Femur (tissue), 1 donor: ENCODE measurements around the gene TRIM65.
"Not testable (repeated sequence)": the region's sequence is repeated elsewhere in the genome, so short reads cannot be mapped to it uniquely, and the experiment has no call there.

Experiments used
- DNase-seq: peaks from one replicate; pipeline ENCODE4 v3.0.0-alpha.2; 2017

TRIM65 gene

DNA sequence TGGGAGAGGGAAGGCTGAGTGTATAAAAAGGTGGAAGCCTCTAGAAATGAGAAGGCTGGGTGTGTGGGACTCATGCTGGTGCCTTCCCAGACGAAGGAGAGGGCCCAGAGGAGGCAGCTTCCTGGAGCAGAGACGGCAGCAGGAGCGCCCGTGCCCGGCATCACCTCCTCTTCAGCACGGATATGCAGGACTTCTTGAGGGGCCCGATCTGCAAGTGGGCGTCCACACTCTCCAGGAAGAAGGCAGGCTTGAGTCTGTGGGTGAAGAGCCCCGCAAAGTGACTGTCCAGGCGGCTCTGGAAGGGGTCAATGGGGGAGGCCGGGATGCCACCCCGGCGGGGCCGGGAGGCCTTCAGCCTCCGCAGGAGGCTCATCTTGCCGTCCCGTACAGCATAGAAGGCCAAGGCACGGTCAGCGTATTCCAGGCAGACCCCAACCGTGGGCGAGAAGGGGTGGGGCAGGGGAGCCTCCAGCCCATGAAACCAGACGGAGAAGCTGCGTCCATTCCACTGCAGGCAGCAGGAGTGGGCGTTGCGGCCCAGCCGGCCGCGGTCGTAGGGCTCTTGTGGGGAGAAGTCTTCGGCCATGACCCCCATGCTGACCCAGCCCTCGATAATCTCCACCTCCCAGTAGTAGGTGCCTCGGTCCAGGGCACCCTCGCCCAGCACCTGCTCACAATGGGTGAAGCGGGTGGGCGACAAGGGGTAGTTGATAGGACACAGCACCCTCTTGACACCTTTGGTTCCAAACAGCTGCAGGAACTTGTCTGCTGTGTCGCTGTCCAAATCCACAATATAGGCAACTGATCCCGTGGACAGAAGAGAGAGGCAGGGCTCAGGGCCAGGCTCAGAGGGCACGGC, 22.2 kb downstream of the TRIM65 start:
- DNase-seq = no peak

DNA sequence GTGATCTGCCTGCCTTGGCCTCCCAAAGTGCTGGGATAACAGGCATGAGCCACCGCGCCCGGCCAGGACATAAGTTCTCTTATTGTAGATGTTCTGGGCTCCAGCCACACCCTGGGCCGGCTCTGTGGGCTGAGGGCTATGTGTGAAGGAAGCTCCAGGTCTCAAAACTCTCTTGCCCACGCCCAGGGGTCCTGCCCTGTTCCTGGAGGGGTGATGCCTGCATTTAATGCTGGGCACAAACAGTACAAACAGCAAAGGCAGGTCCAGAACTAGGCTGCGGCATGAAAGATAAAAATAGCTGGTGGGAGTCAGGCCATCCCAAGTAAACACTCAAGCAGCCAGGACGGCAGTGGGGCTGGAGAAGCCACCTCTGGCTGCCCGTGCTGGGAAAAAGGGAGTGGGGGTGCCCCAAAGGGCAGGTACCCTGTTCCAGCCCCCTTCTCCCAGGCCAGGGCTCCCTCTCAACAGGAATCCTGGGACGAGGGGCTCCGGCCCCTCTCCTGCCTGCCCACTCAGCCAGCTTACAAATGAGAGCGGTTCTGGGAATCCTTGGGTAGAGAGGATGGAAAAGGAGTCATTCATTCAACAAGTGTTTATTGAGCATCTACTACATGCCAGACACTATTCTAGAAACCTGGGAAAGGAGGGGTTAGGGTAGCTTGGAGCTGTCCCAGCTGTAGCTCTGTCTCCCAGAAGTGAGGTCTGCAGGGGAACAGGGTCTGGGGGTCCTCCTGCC, 23.0 kb downstream of the TRIM65 start:
- no peak for DNase-seq

DNA sequence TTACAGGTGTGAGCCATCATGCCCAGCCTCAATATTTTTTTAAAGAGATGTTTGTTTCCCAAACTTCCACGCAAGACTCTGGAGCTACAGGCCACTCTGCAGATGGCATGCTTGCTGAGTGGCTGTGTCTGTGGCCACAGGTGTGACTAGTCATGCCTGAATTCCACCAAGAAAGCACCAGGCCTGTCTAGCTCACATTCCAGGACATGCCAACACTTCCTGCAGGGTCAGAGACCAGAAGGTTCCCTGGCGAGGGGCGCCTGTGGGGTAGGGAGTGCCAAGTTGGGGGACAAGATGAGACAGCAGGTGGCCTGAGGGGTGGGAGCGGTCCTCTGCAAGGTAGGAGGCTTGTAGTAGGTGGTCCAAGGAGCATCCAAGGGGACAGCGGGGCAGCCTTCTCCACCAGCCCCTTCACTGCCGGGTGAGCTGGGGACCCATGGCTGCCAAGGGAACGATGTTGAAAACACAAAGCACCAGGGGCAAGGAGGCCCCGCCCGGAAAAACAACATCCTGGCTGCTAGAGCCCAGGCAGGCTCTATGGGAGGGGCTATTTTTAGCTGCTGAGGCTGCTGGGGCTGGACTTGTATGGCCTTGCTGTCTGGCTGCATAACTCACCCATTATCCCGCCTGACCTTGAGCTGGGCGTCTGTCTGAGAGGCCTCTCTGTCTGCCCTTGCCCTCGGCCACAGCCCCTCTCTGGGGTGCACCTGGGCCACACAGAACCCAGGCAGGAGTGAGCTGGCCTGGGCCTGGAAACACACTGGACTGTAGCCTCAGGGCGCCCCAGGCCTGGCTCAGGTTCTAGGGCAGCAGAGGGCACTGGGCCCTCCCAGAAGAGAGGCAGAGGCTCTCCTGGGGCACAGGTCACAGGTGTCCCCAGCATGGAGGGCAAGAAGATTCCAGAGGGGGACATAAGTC, 24.1 kb downstream of the TRIM65 start:
- DNase-seq = peak; percentile 87

DNA sequence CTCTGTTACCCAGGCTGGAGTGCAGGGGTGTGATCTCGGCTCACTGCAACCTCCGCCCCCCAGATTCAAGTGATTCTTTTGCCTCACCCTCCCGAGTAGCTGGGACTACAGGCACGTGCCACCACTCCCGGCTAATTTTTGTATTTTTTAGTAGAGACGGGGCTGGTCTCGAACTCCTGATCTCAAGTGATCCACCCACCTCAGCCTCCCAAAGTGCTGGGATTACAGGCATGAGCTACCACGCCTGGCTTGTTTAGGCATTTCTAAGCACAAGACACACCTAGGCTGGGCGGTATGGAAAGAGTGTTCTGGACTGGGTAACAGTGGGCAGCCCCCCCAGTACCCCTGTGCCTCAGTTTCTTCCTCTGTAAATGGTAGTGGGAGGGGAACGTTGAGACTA, 26.5 kb downstream of the TRIM65 start:
- not testable (repeated sequence) for DNase-seq

DNA sequence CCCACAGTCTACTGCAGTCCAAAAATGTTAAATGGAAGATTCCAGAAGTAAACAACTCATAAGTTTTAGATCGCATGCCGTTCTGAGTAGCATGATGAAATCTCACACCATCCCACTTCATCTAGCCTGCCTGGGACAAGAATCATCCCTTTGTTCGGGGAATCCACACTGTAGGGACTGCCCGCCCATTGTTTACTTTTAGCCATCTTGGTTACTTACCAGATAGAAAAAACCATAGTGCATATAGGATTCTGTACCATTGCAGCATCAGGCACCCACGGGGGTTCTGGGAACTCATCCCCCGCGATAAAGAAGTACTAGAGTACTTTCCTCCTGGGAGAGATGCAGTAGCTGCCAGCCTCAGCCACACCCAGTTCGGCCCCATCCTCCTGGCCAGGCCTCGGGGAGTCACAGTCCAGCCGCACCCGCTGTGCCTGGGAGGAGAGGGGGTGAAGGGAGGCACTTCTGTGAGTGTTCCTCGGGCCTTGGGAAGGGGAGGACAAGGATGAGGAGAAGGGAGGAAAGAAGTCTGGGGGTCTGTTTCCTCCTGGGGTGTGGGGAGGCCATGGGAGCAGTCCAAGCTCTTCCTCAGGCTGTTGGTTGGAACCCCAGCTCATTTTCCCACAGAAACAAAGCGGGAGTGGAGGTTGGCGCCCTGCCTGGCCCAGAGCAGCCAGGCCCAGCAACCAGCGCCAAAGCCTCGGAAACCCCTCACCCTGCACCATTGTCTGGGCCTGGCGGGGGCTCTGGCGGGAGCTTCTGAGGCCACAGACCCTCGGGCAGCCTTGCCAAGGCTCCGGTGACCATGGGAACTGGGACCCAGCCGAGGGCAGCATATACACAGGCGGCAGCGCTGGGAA, 27.2 kb downstream of the TRIM65 start:
- DNase-seq = peak; percentile 81

DNA sequence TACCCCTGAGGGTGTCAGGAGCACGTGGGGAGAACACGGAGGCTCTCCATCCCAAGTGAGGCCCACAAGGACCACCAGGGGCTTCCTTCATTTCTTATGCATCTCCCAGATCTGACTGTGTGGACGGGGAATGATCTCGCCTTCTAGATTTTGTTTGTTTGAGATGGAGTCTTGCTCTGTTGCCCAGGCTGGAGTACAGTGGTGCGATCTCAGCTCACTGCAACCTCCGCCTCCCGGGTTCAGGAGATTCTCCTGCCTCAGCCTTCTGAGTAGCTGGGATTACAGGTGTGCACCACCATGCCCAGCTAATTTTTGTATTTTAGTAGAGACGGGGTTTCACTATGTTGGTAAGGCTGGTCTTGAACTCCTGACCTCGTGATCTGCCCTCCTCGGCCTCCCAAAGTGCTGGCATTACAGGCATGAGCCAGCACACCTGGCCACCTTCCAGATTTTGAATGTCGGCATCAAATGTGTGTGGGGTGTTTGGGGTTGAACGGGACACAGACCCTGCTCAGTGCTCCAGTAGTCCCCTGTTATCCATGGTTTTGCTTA, 27.9 kb downstream of the TRIM65 start:
- not testable (repeated sequence) for DNase-seq

DNA sequence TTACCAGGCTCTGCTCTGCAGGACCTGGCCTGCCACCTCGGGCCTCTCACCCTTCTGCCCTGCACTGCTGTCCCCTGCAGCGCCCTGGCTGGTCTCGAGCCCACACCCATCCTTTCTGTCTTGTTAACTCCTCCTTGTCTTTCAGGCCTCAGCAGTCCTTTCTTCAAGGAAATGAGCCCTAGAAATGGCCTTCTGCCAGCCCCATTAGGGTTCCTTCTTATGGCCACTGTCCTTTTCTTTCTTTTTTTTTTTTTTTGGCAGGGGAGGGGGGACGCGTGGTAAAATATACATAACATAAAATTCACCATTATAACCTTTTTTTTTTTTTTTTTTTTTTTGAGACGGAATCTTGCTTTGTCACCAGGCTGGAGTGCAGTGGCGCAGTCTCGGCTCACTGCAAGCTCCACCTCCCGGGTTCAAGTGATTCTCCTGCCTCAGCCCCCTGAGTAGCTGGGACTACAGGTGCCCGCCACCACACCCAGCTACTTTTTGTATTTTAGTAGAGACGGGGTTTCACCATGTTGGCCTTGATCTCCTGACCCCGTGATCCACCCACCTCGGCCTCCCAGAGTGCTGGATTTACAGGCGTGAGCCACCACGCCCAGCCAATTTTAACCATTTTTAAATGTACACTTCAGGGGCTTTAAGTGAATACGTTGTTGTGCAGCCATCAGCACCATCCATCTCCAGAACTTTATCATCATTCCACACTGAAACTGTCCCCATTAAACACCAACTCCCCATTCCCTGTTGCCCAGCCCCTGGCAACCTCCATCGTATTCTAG, 31.2 kb downstream of the TRIM65 start:
- DNase-seq = not testable (repeated sequence)

DNA sequence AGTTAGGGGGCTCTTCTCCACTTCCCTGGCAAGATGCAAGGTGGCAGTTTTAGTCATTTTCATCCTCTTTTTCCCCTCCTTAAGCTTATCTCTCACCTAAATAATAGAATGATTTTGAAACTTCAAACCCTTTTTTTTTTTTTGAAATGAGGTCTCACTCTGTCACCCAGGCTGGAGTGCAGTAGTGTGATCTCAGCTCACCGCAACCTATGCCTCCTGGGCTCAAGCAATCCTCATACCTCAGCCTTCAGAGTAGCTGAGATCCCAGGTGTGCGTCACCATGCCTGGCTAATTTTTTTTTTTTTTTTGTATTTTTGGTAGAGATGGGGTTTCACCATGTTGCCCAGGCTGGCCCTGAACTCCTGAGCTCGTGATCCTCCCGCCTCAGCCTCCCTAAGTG, 31.9 kb downstream of the TRIM65 start:
- not testable (repeated sequence) for DNase-seq

DNA sequence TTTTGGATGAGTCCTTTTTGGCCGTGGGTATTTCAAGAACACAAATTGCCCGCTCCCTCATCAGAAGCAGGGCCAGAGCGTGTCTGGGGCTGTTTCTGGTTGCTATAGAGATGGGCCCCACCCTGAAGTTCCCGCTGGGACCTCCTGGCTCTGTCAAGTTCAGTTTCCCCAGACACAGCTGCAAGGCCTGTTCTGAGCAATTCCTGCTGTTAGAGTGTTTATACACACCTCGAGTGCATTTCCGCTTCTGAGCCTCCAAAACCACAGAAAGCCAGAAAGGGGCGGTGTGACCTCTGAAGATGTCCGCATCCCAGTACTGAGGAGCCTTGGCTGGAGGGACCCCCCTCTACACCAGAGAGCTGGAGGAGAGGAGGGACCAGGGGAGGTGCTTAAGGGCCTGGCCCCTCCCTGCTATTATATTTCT, 32.3 kb downstream of the TRIM65 start:
- DNase-seq = peak; percentile 89

DNA sequence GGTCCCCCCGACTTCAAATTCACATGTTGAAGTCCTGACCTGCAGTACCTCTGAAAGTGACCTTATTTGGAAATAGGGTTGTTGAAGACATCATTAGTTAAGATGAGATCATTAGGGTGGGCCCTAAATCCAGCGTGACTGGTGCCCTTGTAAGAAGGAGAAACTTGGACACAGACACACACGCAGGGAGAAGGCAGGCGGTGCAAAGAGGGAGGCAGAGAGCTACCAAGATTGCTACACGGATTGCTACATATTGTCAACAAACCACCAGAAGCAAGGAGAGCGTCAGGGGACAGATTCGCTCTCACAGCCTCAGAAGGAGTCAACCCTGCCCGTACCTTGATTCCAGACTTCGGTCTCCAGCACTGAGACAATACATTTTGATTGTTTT, 34.8 kb downstream of the TRIM65 start:
- DNase-seq = no peak

DNA sequence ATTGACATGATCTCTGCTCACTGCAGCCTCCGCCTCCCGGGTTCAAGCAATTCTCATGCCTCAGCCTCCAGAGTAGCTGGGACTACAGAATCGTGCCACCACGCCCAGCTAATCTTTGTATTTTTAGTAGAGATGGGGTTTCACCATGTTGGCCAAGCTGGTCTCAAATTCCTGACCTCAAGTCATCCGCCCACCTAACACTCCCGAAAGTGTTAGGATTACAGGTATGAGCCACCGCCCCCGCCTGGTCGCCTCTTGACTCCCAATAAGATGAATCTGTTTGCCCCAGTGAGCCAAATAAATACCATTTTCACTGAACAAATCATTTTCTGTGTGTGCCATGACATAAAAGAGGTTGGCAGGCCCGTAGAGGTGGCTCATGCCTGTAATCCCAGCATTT, 37.4 kb downstream of the TRIM65 start:
- not testable (repeated sequence) for DNase-seq

DNA sequence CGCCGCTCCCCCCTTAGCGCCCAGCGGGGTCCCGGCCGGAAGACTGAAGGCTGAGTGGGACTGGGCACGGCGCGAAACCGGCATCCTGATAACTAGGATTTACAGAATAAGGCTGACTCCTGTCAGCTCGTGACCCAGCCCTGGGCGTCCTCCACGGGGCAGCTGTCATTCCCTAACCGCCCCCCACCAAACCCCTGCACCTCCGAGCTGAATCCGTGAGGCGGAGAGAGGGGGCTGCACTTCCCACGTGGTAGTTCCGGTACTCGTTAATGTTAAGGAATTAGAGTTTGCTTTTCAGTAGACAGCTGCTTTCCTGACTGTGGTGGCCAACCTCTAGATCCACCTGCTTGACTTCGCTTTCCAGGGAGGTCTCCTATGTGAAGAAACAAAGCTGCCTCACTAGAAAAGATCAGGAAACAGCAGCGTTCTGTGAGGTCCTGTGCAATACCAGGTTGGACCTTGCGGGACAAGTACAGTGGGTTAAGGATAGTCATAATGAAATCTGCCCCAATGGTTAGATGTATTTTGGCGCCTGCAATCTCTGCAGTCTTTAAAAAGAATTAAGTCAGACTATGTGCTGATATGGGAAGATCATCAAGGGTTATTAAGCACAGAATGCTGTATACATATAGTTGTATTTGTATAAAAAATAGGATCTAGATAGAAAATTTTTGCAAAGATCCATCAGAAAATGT, 40.5 kb downstream of the TRIM65 start:
- no peak for DNase-seq

DNA sequence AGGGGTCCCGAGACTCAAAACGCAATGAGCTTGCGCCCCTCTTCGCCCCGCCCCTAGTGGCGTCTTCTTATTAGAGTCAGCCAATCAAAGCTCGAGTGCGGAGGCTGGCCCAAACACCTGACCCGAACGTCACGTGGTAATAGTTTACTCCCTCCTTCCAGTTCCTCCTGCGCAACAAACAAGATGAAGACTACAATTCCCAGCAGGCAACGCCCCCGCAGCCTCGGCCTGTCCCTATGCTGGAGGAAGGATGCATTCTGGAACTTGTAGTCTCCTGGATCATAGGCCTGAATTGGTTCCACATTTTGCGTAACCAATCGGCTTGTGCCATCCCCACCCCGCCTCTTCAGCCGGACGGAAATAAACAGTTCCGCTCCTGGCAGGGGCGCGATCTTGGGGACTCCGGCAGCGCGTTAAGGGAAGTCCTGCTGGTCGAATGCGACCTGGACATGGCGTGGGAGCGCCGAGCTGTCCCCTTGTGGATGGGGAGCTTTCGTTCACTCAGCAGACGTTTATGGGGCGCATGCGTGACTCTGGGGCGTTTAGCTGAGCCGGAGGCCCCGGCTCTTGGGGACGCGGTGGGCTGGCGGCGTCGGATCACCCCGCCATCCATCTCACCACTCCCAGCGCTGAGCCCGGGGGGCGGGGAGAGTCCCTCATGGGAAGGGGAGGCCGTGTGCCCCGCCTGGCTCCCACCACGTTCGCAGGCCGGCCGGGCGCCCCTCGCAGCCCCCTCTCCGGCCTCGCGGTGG, 41.3 kb downstream of the TRIM65 start, which contains the start of gene WBP2:
WBP2 (minus strand) TSS at position 26 of the 752 bp plus-strand sequence. CDS start 38 bp downstream, outside the sequence.
- DNase-seq = peak; percentile 99

DNA sequence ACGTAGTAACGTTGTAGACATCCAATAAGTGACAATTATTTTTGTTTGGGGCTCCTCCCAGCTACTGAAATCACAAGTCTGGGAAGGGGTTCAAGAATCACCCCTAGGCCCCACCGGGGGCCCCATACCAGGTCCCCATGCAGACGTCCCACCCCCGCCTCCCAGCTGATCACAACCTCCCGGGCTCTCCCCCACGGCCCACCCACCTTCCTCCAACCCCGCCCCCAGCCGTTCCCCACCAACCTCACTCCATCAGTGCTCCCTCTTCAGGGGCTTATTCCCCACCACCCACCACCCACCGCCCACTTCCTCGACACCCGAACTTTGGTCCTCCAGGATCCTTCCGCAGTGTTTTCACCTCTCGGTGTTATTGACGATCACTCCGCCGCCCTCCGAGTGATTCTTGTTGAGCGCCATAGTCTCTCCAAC, 41.9 kb downstream of the TRIM65 start:
- DNase-seq = no peak

DNA sequence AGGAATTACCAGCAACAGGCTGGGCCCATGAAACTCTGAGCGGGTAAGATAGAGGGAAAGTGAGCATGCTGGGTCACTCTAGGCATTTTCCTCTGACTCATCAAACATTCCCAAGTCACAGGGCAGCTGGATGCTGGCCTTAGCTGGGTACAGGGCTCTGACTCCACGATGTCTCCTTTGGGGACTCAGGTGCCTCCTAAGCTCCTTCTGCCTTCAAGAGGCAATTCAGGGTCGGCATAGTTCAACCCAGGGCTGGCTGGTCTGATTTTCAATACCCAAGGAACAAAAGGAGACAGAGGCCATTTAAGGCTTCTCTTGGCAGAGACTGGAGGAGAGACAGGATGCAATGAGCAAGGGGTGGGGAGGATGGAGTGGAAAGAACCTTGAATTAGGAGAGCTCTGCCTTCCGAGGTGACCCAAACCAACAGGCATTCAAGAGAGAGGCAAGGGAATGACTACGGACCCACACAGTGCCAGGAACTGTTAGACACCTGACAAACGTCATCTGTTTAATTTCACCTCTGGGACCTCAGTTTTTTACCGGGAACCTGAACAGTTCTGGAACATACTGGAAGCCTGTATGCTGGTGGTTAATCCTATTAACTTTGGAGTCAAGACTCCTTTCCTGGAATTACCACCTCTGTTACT, 42.5 kb downstream of the TRIM65 start:
- DNase-seq = no peak

DNA sequence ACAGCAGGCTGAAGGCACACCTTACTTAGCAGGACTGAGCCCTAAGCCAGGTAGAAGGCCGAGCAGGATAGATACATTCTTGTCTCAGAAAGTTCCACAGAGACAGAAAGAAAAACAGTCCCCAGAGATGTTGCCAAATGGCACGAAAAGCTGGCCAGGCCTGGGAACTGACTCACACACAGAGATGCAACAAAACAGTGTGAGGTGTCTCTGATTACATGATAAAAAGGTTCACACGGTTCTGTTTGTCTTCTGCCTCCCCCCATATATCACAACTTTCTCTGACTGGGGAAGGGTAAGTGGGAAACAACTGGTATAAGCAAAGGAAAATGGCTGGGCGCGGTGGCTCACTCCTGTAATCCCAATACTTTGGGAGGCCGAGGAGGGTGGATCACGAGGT, 43.3 kb downstream of the TRIM65 start:
- DNase-seq = no peak

DNA sequence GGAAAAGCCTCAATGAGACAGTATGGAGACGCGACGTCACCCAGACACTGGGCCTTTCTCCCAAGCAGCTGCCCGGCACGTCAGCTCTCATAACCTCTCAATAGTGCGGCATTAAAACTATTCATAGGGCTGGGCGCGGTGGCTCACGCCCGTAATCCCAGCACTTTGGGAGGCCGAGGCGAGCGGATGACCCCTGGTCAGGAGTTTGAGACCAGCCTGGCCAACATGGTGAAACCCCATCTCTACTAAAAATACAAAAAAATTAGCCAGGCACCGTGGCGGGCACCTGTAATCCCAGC, 45.1 kb downstream of the TRIM65 start:
- not testable (repeated sequence) for DNase-seq

DNA sequence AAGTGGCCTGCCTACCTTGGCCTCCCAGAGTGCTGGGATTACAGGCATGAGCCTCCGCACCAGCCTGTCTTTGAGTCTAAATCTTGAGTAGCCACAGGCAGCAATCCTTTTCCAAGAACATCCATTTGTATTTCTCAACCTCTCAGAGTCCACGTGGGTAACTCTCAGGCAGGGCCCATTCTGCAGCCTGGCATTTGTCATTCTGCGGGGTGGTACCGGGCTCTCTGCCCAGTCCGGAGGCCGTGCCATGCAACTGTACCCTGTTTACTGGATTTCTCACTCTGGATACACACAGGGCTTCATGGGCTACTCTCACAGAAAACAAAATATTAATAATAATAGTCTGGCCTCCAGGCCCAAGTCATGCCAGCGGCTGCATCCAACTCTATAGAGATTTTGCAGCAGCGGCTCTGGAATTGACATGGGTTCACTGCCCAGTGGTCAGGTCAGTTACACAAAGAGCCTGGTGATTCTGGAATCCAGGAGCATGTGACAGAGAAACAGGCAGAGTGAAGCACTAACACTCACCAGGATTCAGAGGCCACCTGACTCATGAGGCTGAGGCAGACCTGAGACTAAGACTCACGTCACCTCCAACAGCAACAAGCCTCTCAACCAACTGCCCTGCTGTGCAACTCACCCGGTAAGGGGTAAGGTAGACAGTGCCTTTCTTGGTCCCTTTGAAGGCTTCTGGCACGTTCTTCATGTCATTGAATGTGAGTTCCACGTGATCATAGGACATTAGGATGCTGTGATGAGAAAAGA, 45.6 kb downstream of the TRIM65 start:
- no peak for DNase-seq
